Prostate gland (tissue), 2 donors: ENCODE measurements around the gene IQGAP2.

Source experiments
- POLR2A ChIP-seq: fragments of 450-650 bp; IDR thresholded peaks from one replicate; pipeline ENCODE4 v1.6.1; 2016; ENCODE audit warnings: antibody characterized with exemption, mild to moderate bottlenecking
- TF ChIP-seq, protein P1 (sequence below), 4 experiments: fragments of 200-600 bp in 2 of 4; fragments of 450-650 bp in 2 of 4; sonication (generic) in 2 of 4; IDR thresholded peaks; 1 replicate in 3 of 4; 2 replicates in 1 of 4; pipeline ENCODE4 v1.5.1; 2016 to 2019; ENCODE audit warnings: antibody characterized with exemption in 4 of 4, mild to moderate bottlenecking in 2 of 4, moderate library complexity in 2 of 4

DNA sequence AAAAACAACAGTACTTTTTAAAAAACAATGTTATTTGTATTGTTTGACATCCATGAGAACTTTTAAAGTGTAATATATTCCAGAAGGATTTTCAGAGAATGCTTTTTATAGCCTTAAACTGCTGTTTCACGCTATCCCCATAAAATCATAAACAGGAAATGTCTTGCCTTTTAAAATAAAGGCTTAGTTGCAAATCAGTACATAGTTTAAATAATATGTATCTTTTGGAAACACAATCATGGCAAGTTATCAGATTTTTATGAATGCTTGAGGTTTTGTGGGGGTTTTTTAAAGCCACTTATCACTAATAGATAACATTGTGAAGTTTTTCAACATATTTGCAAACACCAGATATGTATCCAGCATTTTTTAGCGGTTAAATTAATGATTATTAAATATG is 257.3 kb downstream of the IQGAP2 start:
- TF ChIP-seq POLR2A, result no peak
- TF ChIP-seq, protein P1, sequence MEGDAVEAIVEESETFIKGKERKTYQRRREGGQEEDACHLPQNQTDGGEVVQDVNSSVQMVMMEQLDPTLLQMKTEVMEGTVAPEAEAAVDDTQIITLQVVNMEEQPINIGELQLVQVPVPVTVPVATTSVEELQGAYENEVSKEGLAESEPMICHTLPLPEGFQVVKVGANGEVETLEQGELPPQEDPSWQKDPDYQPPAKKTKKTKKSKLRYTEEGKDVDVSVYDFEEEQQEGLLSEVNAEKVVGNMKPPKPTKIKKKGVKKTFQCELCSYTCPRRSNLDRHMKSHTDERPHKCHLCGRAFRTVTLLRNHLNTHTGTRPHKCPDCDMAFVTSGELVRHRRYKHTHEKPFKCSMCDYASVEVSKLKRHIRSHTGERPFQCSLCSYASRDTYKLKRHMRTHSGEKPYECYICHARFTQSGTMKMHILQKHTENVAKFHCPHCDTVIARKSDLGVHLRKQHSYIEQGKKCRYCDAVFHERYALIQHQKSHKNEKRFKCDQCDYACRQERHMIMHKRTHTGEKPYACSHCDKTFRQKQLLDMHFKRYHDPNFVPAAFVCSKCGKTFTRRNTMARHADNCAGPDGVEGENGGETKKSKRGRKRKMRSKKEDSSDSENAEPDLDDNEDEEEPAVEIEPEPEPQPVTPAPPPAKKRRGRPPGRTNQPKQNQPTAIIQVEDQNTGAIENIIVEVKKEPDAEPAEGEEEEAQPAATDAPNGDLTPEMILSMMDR (IDR thresholded peaks at IDR 0.05), result no peak
